Midbrain (tissue), 1 donor: ENCODE results near the gene CREBZF.
"Not testable (repeated sequence)": the region's sequence is repeated elsewhere in the genome, so short reads cannot be mapped to it uniquely, and the experiment has no call there.

Source experiments
- DNase-seq: peaks from one replicate; lab custom pipeline; 2025; lab: John Stamatoyannopoulos, UW

CREBZF gene

DNA sequence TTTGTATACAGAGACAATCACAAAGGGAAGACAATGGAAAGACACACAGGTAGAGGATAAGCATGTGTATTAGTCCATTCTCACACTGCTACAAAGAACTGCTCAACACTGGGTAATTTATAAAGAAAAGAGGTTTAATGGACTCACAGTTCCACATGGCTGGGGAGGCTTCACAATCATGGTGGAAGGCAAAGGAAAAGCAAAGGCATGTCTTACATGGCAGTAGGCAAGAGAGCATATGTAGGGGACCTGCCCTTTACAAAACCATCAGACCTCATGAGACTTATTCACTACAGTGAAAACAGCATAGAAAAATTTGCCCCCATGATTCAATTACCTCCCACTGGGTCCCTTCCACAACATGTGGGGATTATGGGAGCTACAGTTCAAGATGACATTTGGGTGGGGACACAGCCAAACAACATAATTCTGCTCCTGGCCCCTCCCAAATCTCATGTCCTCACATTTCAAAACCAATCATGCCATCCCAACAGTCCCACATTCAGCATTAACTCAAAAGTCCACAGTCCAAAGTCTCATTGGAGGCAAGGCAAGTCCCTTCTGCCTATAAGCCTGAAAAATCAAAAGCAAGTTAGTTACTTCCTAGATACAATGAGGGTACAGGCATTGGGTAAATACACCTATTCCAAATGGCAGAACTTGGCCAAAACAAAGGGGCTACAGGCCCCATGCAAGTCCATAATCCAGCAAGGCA, 6.2 kb upstream of the CREBZF start:
- not testable (repeated sequence) for DNase-seq

DNA sequence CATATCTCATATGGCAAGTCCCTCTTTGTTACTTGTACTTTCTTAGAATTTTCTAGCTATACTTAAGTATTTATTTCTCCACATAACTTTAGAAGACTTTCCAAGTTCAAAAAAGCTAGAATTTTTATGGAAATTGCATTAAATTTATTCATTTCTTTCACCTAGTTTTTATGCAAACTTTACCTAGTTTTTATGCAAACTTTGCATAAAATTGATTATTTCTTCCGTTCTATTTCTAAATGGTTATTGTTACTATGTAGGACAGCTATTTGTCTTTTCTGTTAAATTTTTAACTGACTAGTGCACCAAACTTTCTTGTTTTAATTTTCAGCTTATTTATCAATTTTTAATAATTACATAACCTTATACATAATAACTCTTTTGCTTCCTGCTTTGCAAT, 3.2 kb upstream of the CREBZF start:
- no peak for DNase-seq

GRCh38 chr11:85666687-85667086, 1.8 kb upstream of the CREBZF start:
- no peak for DNase-seq

DNA sequence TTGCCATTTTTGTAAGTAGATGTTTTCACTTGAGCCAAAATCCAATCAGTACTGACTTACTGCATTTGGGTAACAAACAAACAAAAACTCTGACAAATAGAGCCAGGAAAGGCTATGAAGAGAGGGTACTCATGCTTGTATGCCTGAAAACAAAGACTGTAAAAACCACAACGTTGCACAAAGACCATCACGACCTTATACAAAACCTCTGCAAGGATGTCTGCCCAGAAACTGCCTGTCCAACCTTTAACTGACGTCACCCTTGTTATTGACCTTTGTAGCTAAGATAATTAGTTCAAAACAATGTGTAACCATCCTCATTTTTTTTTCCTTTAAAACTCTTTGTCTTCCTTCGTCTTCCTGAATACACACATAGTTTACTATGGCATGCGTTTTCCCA, 804 bp upstream of the CREBZF start:
- DNase-seq = peak; percentile 20

DNA sequence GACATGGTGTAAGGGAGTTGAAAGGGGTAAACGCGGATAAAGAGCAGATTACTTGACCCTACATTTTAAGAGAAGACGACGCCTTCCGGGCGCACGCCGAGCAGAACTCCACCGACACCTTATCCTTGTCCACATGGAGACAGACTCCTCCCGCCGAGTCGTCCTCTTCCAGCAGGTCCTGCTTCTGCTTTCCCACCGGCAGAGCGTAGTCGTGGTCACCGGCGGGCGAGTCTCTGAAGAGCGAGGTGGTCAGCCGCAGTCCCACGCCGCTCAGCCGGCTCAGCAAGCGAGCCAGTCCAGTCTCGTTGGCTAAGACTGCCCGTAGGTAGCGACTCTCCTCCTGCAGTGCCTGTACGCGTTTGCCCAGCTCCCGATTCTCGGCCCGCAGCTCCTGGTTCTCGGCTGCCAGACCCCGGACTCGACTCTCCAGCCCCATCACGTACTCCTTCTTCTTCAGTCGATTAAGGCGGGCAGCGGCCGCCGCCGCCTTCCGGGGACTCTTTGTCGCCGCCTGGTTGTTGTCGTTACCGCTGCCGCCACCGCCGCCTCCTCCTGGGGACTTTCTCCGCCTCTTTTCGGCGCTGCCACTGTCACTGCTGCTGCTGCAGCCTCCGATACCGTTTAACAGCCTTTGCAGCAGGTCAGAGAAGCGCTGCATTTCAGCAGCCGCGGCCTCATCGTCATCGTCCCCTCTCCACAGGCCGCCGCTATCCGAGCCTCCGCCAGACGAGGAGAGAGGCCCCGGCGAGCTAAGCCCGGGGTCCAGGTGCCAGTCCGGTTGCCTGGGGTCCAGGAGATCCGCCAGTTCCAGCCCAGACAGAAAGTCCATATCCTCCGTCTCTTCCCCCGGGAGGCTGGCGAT, 945 bp downstream of the CREBZF start:
- DNase-seq = peak; percentile 67

GRCh38 chr11:85663080-85663752, 1.7 kb downstream of the CREBZF start:
- no peak for DNase-seq

GRCh38 chr11:85661972-85662664, 2.8 kb downstream of the CREBZF start:
- no peak for DNase-seq

DNA sequence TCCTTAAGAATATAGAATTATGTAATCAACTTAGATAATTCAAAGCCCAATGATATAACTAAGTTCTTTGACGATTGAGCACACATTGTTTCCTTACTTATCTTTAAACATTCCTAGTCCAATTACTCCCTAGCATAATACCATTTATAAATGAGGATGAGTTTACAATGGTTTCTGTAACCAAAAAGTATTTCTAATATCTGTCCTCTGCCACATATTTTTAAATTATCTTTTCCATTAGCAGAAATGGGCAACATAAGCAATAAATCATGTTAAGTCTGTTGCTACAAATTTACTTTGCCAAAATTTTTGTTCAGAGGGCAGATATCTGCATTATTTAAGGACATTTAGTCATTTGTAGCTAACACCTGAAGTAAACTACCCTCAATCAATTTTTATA, 6.7 kb downstream of the CREBZF start:
- no peak for DNase-seq

DNA sequence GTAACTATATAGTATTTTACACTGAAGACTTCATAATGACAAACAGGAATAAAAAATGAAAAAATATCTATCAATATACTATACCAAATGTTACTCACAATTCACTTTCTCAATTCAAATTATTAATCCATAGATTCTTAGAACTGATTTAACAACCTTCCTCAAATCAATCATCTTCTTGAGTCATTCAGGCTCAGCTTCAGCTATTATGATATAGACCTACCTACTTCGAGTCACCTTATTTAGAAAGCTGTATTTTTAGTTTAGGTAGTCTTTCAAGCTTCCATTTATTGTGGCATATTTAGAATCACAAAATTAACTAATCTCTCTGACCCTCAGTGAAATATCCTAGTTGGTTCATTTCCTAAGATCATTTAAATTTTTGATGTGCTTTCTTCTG, 8.2 kb downstream of the CREBZF start:
- DNase-seq = no peak

DNA sequence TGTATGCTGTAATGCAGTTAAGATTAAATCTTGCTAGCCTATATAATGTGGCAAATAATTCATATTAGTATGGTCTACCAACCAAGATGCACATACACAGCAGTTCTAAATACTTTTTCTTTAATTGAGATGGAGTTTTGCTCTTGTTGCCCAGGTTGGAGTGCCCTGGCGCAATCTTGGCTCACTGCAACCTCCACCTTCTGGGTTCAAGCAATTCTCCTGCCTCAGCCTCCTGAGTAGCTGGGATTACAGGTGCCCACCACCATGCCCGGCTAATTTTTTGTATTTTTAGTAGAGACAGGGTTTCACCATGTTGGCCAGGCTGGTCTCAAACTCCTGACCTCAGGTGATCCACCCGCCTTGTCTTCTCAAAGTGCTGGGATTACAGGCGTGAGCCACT, 10.6 kb downstream of the CREBZF start:
- DNase-seq = not testable (repeated sequence)

DNA sequence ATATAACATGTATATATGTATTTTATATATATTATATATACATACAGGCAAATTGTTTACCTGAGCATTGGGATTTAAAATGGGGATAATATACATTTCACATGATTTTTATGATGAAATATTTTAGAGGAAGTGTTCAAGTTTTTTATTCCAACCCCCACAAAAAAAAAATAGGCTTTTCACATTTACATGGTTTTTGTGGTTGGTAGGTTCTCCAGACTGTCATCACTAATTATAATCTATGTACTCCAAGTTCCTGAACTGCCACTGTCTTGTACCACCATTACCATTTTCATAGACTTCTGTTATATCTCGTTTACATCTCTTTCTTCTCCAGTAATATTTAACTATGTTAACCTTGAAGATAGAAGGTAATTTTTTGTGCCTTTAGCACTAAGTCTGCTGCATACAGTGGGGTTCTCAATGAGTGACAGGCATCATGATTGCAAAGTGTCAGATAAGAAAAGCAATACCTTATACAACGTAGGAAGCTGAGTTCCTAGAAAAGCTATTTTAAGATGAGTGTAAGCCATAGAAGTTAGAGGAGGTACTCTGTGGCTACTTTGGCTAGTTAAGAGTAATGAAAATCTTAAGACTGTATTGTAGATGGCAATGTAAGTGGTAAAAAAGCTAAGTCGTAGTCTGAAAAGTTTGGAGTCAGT, 12.0 kb downstream of the CREBZF start:
- no peak for DNase-seq

GRCh38 chr11:85651118-85651517, 13.8 kb downstream of the CREBZF start:
- DNase-seq = no peak

GRCh38 chr11:85647604-85648299, 17.2 kb downstream of the CREBZF start, which contains the start of gene TMEM126A:
Gene TMEM126A, plus strand, starts transcription at chr11:85647967. Its CDS starts 2,289 bp downstream, at chr11:85650256.
- peak; percentile 89 for DNase-seq

DNA sequence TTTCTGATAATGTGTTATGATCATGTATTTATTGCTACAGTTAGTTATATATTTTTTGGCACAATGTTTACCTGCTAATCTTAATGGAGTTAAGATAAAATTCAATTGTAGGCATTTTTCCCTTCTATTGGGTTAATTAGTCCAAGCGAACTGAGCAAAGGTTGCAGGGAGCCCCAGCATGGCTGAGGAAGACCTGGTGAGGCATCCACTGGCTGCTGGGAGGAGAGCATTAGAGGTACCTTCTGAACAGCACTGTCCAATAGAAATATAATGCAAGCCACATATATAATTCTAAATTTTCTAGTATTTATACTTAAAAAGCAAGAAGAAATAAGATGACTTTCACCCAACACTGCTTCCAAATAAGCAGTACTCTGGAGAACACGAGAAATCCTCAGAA, 17.9 kb downstream of the CREBZF start:
- DNase-seq = no peak

- no peak for DNase-seq
Measured at GRCh38 chr11:85643191-85643614, 21.7 kb downstream of the CREBZF start.

- DNase-seq = no peak
Measured at GRCh38 chr11:85634747-85635146, 30.2 kb downstream of the CREBZF start.

- peak; percentile 50 for DNase-seq
Measured at GRCh38 chr11:85628771-85629341, 36.1 kb downstream of the CREBZF start.

DNA sequence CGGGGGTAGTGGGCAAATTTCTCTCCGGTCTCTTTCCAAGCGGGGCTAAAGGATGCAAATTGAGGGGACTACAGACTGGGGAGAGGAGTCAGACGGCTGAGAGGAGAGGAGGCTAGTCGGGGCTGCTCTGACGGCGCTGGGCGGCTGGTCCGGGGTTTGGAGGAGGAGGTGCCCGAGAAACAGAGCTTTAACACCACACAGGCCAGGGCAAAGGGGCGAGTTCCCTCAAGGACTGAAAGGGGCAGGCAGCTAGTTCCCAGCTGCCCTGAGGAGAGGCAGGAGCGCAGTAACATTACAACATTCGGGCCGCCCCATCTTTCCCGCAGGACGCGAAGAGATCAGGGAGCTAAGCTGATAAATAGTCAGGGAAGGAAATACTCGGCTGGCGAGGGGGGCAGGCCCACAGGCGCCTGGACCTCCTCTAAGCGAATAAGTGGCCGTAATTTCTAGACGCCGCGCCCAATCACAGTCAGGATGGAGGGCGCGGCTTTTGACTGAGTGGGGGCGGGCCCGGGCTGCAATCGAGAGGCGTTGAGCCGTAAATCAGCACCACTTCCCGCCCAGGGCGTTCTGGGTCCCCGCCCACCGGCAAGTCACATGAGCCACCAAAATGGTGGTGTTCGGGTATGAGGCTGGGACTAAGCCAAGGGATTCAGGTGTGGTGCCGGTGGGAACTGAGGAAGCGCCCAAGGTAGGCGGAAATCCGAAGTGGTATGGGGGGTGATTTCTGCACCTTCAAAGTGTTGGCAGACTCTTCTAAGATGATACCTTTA, 36.7 kb downstream of the CREBZF start, which contains the start of gene TMEM126B:
Gene TMEM126B, plus strand, starts transcription at position 596 of the 773 bp plus-strand sequence. Its CDS starts 15 bp downstream, at position 611.
- peak; percentile 99 for DNase-seq

GRCh38 chr11:85627332-85627997, 37.5 kb downstream of the CREBZF start, which contains the start of gene DLG2:
Gene DLG2, minus strand, starts transcription at chr11:85627344.
- peak; percentile 68 for DNase-seq
